GM23338 (cell line): ENCODE data around the gene PEPD.

Experiments used
- CREB1 ChIP-seq: fragments of 250-450 bp; sonication (Bioruptor Pico); IDR thresholded peaks from 2 replicates; pipeline ENCODE4 v1.5.0; 2020; ENCODE audit warnings: low read depth, mild to moderate bottlenecking, moderate library complexity
- CTCF ChIP-seq, 2 experiments: fragments of 200-600 bp in 1 of 2; sonication (generic) in 1 of 2; conservative IDR thresholded peaks; 2 replicates each; pipeline versions ENCODE4 v1.5.1 to v1.6.1; 2016 to 2017; ENCODE audit warnings: antibody characterized with exemption in 2 of 2, low read depth in 2 of 2, mild to moderate bottlenecking in 2 of 2, moderate library complexity in 1 of 2
- ETS1 ChIP-seq: IDR thresholded peaks from 2 replicates; pipeline ENCODE4 v1.6.1; 2016; ENCODE audit warnings: antibody characterized with exemption
- EZH2 ChIP-seq: fragments of 200-600 bp; sonication (generic); IDR thresholded peaks from one replicate; pipeline ENCODE4 v1.8.0; 2017; ENCODE audit warnings: antibody characterized with exemption, mild to moderate bottlenecking, low read depth; ENCODE audit not compliant: unreplicated experiment
- POLR2AphosphoS5 ChIP-seq: IDR thresholded peaks from 2 replicates; pipeline ENCODE4 v1.6.1; 2016; ENCODE audit warnings: antibody characterized with exemption, low read depth
- REST ChIP-seq: IDR thresholded peaks from one replicate; pipeline ENCODE4 v1.6.1; 2018; ENCODE audit warnings: antibody characterized with exemption; ENCODE audit not compliant: unreplicated experiment

GRCh38 chr19:33394006-33394722, 127.4 kb downstream of the PEPD start:
- TF ChIP-seq ETS1 (no peak), CTCF (conservative IDR thresholded peaks at IDR 0.05; ENCODE audit: low read depth in 2 of 2) (no peak), POLR2AphosphoS5 (no peak), EZH2 (no peak), REST (no peak), CREB1 (CRISPR knock-in tag) (no peak)
